ENCODE results near the gene SUGCT. TPM values are rescaled to one million over a fixed set of nuclear protein-coding genes. Genes with fewer than 3 reads are reported as not detected.

SUGCT gene
- total RNA-seq, 1 experiment from 2014 or later: 5.4 TPM

DNA sequence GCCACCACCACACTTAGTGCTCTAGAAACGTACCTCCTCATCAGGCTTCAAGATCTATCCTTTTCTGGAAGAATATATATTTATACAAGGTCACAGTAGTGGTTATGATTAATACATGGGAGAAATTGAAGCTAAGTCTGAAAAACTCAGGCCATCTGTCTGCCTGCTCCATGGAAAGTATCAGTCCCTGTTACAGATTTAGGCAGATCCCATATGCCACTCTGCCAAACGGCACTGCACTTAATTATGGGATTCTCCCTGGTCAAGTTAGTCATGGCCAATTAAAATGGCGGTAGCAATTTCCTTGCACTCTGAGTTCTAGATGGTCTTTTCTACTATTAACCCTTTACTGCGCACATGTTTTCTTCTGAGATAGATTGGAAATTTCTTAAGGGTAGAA, 740.0 kb downstream of the SUGCT start:
- Histone ChIP-seq H2BK5ac (ENCODE audit: insufficient read length, low read length) (no peak overlapping the region), H3K79me2 (ENCODE audit: insufficient read depth, low read length) (no peaks in the 10 kb centered on the region), H3K4me2 (ENCODE audit: insufficient read depth, insufficient read length, low read length) (no peak overlapping the region), H3K27me3 (ENCODE audit: insufficient read depth, low read length) (no peaks in the 10 kb centered on the region), H3K27ac (ENCODE audit: insufficient read length, low read depth, low read length) (no peak overlapping the region), H2AFZ (ENCODE audit: low read length) (no peak overlapping the region), H4K5ac (ENCODE audit: insufficient read length, low read depth, low read length) (no peak overlapping the region), H2BK20ac (ENCODE audit: low read depth, low read length, poor library complexity, severe bottlenecking) (no peak overlapping the region), H3K23me2 (ENCODE audit: insufficient read length, low read depth, low read length, poor library complexity, severe bottlenecking) (no peaks in the 10 kb centered on the region), H2BK120ac (ENCODE audit: low read depth, low read length, poor library complexity, severe bottlenecking) (no peak overlapping the region), H3K9ac (ENCODE audit: extremely low read depth, insufficient read length, low read length) (no peak overlapping the region), H3K9me3 (ENCODE audit: control insufficient read depth, low read depth, low read length) (no peaks in the 10 kb centered on the region), H4K20me1 (ENCODE audit: control insufficient read depth, insufficient read depth, insufficient read length) (no peaks in the 10 kb centered on the region), H2BK15ac (ENCODE audit: low read depth, low read length) (no peak overlapping the region), H3T11ph (ENCODE audit: low read length) (no peak overlapping the region), H3K23ac (ENCODE audit: insufficient read length, low read depth, low read length) (no peak overlapping the region), H4K8ac (replicated peaks; ENCODE audit: insufficient read length, low read depth, low read length) (no peak overlapping the region), H3K18ac (ENCODE audit: insufficient read length, low read depth, low read length) (no peak overlapping the region), H3K4me1 (ENCODE audit: insufficient read depth, low read length) (no peaks in the 10 kb centered on the region), H4K91ac (ENCODE audit: insufficient read length, low read depth, low read length) (no peak overlapping the region), H2BK12ac (ENCODE audit: insufficient read length, low read depth, low read length) (no peak overlapping the region), H3K14ac (ENCODE audit: insufficient read depth, low read length) (no peak overlapping the region), H3K56ac (ENCODE audit: insufficient read length, low read depth, low read length) (no peak overlapping the region), H3K4ac (ENCODE audit: low read depth, low read length) (no peak overlapping the region), H3K79me1 (ENCODE audit: insufficient read depth, low read depth, low read length, poor library complexity, severe bottlenecking) (no peaks in the 10 kb centered on the region), H2AK5ac (ENCODE audit: insufficient read length, low read length) (no peak overlapping the region)
- DNase-seq: no peak
- Mint-ChIP-seq H3K27me3 (ENCODE audit: low read depth) (no peaks in the 10 kb centered on the region), H3K4me3 (no peak overlapping the region), H3K27ac (no peak overlapping the region), H3K4me1 (peaks cover 3 to 7% of the 10 kb centered on the region in 2 experiments), H3K9me3 (peaks cover 5 to 7% of the 10 kb centered on the region in 2 experiments; a peak in 2 of 5 replicates), H3K36me3 (ENCODE audit: insufficient read depth in 1 of 3, low read depth in 3 of 3) (peaks cover 0 to under 1% (median 0%) of the 10 kb centered on the region in 3 experiments; a peak in 3 of 7 replicates)
- no CpG with 5 or more reads among the region's 4 CpGs for WGBS (ENCODE audit: extremely low coverage, insufficient read length, low lambda C conversion rate)
- TF ChIP-seq, protein P1, sequence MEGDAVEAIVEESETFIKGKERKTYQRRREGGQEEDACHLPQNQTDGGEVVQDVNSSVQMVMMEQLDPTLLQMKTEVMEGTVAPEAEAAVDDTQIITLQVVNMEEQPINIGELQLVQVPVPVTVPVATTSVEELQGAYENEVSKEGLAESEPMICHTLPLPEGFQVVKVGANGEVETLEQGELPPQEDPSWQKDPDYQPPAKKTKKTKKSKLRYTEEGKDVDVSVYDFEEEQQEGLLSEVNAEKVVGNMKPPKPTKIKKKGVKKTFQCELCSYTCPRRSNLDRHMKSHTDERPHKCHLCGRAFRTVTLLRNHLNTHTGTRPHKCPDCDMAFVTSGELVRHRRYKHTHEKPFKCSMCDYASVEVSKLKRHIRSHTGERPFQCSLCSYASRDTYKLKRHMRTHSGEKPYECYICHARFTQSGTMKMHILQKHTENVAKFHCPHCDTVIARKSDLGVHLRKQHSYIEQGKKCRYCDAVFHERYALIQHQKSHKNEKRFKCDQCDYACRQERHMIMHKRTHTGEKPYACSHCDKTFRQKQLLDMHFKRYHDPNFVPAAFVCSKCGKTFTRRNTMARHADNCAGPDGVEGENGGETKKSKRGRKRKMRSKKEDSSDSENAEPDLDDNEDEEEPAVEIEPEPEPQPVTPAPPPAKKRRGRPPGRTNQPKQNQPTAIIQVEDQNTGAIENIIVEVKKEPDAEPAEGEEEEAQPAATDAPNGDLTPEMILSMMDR (conservative IDR thresholded peaks at IDR 0.05): no peak
